NOMO-1 treated with DMSO at 0.1 percent for 48 hours (cell line): Measurements from ENCODE around the gene NAB2.
A peak's percentile ranks its signal among the peaks of the same experiment; 100 is the strongest.
"Not testable (repeated sequence)": the region's sequence is repeated elsewhere in the genome, so short reads cannot be mapped to it uniquely, and the experiment has no call there.

Experiments used
- DNase-seq: peaks from one replicate; lab custom pipeline; 2025; ENCODE audit not compliant: unreplicated experiment; lab: John Stamatoyannopoulos, UW

The NAB2 gene, protein sequence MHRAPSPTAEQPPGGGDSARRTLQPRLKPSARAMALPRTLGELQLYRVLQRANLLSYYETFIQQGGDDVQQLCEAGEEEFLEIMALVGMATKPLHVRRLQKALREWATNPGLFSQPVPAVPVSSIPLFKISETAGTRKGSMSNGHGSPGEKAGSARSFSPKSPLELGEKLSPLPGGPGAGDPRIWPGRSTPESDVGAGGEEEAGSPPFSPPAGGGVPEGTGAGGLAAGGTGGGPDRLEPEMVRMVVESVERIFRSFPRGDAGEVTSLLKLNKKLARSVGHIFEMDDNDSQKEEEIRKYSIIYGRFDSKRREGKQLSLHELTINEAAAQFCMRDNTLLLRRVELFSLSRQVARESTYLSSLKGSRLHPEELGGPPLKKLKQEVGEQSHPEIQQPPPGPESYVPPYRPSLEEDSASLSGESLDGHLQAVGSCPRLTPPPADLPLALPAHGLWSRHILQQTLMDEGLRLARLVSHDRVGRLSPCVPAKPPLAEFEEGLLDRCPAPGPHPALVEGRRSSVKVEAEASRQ

DNA sequence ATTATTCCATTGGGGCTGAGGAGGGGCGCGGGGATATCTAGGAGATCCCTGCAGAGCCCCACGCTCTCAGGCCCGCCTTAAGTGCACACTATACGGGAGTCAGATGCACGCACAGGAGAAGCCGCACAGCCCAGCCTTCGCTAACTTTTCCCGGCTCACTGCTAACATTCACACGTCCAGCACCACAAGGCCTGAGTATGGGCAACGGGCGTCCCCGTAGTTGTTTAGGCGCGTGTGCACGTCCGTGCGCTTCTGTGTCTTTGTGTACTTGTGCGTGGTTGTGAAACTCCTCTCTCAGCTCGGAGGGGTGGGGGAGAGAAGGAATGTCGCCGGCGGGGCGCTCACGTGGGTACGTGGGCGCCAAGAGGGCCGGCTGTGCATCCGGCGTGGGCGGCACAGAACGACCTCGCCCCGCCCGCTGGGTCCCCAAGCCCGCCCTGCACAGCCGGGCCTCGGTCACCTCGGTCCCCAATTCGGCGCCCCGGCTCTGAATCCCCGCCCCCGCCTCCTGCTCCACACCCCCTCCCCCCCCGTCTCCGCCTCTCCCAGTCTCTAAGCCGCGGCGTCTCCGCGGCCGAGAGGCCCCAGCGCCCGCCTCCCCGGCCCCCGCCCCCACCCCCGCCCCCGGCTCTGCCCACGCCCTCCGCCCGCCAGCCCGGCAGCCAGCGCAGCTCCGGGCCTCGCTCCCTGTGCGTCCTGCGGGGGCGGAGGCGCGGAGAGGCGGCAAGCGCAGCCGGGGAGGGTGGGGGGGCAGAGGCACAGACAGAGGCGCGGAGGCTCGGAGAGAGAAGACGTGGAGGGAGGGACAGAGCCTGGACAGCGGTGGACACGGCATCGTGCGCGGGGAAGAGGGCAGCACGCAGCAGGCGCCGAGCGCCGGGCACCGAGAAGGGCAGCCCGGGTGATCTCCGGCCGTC lies at the start of gene NAB2:
NAB2 (plus strand) TSS at position 761 of the 917 bp plus-strand sequence. CDS start 158 bp downstream, outside the sequence.
- DNase-seq = peak; percentile 95

DNA sequence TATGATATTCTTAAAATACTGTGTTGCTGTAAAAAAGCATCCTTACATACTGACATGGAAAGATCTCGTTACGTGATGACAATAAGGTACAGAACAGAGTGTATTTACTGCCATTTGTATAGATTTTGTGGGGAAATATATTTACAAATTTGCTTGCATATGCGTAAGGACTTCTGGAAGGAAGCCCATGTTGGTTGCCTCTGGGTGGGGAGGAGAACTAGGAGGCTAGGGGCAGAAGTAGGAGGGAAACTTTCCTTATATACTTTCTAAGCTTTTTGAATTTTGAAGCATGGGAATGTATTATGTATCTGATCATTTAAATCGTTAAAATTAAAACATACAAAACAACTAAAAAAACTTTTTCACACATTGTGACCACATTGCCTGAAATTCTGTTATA lies 48.7 kb upstream of the NAB2 start:
- DNase-seq = no peak

DNA sequence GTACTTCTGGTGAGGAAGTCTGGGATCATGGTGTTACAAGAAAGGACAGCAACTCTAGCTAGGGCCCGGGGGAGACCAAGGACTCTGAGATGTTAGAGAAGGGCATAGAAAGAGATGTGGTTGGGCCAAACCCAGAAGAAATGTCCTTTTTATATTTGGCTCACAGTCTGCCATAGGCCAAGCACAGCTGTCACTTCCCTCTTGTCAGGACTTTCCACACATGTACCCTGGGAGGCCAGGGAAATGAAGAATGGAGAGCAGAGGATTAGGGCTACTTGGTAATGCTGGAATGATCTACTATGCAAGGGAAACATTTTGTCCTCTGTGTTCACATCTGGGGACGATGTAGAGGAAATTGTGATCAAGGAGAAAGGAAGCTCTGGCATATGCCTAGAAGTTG lies 48.2 kb upstream of the NAB2 start:
- no peak for DNase-seq

DNA sequence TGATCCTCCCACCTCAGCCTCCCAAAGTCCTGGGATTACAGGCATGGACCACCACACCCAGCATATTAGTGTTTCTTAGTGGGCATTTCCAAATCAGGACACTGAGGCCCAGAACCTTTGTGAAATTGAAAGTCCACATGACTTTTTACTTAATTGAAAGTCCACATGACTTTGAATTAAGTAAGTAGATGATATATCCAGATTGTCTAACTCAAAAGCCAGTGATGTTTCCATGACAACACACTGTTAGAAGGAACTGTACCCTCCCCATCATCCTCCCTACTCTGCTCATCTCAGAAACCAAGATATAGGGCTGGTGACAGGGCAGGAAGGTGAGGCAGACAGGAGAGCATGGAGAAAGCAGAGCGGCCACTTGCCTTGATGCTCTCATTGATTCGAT lies 46.2 kb upstream of the NAB2 start:
- no peak for DNase-seq

DNA sequence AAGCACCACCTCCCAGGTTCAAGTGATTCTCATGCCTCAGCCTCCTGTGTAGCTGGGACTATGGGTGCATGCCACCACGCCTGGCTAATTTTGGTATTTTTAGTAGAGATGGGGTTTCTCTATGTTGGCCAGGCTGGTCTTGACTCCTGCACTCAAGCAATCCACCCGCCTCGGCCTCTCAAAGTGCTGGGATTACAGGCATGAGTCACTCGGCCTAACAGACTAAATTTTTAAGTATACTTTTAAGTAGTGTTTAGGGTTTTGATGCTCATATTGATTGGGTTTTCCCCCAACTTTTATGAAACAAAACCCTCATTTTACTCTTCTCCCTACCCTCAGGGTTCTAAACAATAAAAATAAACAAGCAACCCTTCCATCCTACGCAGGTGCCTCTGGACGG lies 44.4 kb upstream of the NAB2 start:
- DNase-seq = no peak

DNA sequence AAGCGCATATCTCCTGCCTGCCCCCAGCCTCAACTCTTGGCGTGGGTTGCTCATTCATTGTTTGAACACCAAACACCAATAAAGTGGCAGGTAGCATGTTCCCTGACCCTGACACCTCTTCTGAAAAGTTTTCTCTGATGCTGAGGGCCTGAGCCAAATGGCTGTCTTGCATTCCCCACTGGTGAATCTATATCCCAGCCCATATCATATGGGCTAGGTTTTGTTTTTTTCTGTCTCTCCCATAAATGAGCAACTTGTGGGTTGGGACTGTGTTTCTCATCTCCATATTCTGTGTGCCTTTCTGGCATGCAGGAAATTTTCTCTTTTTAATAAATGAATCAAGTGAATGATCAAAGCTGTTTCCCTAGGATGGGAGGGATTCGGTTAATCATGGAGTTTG lies 44.0 kb upstream of the NAB2 start:
- DNase-seq = no peak

DNA sequence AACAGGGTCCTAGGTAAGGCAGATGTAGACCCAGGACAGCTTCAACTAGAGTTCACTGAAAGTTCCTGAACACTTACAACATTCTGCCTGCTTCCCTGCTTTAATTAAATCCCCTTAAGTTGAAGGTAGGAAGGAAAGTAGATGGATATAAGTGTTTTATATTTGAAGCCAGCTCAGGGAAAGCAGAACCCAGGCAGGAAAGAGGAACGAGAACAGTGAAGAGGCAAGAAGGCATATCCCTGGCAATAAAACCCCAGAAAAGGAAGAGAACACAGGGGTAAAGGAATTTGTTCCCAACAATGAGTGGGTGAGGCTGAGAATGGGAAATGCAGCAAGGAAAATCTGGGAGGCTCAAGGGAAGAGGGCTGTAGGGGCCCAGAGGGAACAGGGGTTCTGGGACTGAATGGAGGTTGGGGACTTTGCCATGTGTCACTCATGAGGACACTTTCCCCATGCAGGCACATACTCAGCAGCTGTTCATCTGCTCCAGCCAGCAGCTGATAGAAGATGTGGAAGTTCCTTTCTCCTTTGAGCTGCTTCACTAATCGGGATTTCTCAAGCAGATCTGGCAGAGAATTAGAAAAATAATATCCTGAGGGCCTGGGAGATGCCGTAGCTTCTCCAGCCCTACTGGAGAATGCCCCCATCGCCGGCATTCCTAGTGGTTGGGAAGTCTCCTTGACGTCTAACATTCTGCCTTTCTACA lies 42.7 kb upstream of the NAB2 start:
- peak; percentile 21 for DNase-seq

DNA sequence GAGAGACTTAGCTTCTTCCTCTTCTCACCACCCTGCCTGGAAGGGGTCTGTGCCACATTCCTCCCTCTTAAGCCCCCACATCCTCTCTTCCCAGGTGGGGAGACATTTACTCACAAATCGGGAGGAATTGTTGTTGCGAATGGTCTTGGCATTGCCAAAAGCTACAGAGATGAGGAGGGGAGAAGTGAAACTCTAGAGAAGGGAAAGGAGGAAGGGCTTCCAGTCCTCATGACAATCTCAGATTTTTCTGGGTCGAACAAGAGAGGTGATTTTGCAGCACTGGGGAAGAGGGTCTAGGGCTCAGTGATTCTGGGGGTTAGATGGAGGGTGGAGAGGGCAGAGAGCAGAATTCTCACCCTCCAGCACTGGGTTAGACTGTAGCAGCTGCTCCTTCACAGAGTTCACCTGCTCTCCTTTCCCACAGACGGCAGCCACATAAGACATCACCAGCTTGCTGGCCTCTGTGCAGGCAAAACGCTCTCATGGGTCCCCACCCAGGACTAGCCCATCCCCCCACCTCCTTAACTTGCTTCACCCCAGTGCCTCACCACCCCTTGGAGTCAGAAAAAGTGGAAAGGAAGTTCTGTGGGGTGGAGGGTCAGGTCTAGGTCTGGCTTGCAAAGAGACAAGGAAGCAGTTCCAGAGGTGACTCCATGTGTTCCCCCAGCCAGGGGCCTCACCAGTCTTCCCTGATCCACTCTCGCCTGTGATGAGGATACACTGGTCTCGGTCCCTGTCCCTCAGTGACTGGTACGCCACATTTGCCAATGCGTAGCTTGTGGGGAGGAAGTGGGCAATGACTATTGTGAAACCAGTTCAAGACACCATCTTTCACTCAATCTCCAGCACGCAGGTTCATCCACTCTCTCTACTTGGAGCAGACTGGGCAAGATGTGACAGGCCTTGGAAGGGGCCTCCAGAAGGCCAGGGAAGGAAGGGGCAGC lies 41.7 kb upstream of the NAB2 start:
- peak; percentile 71 for DNase-seq

DNA sequence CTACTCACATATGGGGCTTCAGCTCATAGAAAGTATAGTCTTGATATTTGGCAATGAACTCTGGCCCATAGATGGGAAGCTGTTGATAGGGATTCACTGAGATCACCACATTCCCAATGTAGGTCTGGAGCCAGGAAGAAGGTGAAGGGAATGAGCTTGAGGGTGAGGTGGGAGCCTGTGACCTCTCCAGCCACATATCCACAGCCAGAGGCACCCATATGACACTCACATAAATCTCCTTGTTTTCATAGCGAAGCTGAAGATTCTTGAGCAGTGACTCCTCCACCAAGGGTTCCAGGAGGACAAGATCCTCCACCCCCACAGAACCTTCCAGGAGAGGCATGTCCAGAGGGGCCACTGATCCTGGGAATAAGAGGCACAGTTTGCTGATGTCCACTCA lies 40.9 kb upstream of the NAB2 start:
- DNase-seq = no peak

DNA sequence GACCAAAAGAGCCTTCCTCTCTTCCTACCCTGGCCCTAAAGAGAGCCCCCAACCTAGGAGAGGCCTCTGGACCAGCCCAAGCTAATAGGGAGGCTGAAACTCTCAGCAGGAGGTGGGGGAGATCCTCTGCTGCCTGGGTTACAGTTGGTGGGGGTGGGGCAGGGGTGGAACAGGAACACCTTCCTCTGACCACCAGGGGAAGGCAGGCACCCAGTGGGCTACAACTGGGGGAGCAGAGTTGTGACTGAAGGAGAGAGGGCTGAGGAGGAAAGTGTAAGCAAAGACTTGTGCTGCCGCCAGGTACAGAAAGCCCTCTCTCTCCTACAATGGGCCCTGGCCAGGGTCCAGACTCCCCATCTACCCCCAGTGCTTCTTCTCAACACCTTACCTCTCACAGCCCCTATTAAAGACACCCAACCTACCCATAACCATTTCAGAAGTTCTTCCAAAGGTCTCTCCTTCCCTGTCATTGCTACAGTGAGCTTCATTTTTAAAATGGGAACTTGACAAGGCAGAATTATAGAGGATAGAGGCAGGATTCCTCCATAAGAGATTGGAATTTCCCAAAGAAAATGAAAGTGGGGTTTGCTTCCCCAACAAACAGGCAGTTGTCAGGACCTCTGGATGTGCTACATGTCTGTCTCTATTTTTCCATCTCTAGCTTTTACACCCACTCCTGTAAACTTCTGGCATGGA lies 40.3 kb upstream of the NAB2 start:
- no peak for DNase-seq

DNA sequence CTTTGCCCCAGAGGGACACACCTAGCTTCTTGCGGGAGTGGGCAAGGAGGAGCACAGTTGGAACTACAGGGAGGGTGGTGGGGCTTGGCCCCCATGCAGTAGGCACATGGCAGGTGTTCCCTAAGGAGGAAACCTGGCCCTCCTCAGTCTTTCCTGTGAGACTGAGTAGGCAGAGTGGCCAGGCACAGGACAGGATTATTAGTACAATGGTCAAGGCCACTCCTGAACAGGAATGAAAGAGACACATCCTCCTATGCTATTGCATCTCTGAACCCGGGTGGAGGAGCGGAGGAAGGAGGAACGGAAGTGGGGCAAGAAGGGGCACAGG lies 39.8 kb upstream of the NAB2 start:
- DNase-seq = no peak

DNA sequence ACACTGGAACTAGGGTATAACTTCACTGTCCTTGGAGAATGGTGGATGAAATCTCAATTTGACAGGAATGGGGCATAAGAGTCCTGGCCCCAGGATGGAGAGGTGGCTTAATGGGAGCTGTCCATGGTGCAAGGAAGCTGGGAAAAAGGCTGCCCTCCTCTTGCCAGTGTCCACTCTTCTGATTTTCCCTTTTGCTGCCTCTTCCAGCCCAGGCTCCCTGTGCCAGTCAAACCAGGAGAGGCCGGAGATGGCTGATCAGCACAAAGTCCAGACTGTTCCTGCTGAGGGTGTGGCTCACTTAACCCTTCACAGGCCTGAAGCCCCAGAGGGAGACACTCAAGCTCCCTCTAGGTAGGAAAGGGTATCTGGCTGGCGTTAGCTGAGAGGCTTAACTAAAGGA lies 39.0 kb upstream of the NAB2 start, which contains the start of gene MYO1A:
MYO1A (minus strand) TSS at position 240 of the 400 bp plus-strand sequence. CDS start 1,806 bp downstream, outside the sequence.
- DNase-seq = no peak

DNA sequence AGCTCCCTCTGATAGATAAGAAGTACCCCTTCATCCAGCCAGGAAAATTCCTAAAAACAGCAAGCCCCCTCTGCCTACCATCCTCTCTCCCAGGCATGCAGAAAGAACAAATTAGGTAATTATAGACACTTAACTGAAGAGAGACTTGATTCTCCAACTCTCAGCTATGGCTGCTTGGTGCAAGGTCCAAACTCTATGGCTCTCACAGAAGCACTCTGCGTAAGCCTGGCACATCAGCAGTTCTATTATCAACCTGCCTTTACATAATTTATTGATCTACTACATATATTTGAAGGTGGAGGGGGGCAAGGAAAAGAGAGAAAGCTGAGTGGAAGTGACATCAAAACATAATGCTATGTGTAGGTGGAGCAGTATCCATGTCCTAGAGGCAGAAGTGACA lies 37.9 kb upstream of the NAB2 start:
- no peak for DNase-seq

DNA sequence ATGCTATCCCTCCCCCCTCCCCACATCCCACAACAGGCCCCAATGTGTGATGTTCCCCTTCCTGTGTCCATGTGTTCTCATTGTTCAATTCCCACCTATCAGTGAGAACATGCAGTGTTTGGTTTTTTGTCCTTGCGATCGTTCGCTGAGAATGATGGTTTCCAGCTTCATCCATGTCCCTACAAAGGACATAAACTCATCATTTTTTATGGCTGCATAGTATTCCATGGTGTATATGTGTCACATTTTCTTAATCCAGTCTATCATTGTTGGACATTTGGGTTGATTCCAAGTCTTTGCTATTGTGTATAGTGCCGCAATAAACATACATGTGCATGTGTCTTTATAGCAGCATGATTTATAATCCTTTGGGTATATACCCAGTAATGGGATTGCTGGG lies 35.8 kb upstream of the NAB2 start:
- DNase-seq = not testable (repeated sequence)

DNA sequence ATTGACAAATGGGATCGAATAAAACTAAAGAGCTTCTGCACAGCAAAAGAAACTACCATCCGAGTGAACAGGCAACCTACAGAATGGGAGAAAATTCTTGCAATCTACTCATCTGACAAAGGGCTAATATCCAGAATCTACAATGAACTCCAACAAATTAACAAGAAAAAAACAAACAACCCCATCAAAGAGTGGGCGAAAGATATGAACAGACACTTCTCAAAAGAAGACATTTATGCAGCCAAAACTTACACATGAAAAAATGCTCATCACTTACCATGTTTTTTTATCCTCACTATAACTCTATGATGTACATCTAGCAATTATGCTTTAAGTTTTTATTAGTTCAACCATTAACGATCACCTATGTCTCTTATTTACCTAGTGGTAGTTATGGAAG lies 35.0 kb upstream of the NAB2 start:
- not testable (repeated sequence) for DNase-seq

DNA sequence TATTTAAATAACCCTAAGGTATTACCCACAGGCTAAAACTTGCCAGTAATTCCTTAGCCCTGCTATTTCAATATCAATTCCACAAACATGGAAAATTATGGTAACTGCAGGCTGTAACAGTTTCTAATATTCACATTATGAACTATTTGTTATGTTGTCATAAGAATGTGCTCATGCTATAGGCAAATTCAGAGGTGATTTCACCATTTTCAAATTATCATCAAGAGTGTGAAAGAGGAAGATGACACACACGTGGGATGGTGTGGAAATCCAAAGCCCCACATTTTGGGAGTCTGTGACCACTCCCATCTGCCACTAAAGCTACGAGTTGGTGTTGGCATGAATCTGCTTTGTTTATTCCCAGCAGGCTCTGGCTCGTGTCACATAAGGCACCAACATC lies 33.1 kb upstream of the NAB2 start:
- DNase-seq = peak; percentile 76

DNA sequence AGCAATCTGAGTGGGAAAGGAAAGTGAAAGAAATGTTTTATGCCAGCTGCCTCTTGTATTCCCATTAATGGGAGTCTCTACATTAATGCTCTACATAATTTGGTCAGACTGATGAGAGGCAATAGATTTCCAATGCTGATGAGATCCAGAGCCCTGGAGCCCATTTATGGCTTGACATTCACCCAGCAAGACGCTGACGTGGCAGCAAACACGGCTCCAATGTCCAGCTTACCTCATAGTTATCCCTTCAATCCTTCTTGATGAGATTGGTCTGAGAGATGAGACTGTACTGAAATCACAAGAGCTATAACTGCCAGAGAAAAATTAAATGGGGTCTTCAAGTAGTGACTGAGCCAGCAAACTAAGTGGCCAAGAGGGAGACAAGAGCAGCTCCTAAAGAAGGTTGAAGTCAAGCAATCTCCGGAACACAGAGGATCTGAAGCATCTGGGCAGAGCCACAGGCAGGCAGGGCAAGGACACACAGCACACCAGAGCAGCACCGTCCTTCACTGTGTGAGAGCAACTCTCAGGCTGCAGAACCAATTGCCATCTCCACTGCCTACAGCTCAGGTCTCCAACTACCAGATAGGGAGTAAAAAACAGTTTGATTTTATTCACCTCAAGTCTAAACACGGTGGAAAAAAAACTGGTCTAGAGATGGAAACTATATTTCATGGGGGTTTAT lies 31.7 kb upstream of the NAB2 start:
- no peak for DNase-seq

DNA sequence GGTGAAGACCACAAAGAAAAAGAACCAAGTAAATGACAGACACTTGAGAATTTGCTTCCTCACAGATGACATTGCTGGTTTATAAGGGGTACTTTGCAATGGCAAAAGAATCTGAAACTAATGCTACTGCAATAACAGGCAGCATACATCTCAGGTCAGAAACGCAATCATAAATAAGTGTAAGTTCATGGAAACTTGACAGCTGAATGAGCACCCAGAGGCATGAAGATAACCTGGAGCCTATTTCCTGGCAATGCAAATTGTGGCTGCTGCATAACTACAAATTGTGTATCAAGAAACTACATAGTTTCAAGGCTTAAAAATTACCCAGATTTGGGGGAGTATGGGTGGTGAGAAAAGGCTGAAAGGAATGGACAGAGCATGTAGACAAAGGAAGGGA lies 30.5 kb upstream of the NAB2 start:
- DNase-seq = no peak
